RWPE1 (cell line): Measurements from ENCODE around the gene CRB1.
"Not testable (repeated sequence)": the region's sequence is repeated elsewhere in the genome, so short reads cannot be mapped to it uniquely, and the experiment has no call there.

Source experiments
- CTCF ChIA-PET: fragments of 350-600 bp; sonication (Branson Sonifier 250); formaldehyde crosslinking; extraction: SDS; loops from one replicate; lab custom pipeline; 2021; lab: Yijun Ruan, JAX
- POLR2A ChIA-PET: fragments of 400-600 bp; formaldehyde crosslinking; extraction: SDS; loops from one replicate; lab custom pipeline; 2020; ENCODE audit warnings: antibody characterized with exemption; ENCODE audit not compliant: low non-redundant PET; lab: Yijun Ruan, JAX
- DNase-seq: peaks from one replicate; pipeline ENCODE4 v3.0.0; 2012; ENCODE audit warnings: low spot score
- H3K27ac ChIP-seq: fragments of 450-650 bp; 2 replicates; pipeline ENCODE4 v1.5.1; 2017
- CTCF ChIP-seq: fragments of 450-650 bp; conservative IDR thresholded peaks from 2 replicates; pipeline ENCODE4 v1.5.1; 2017; ENCODE audit warnings: low read depth, mild to moderate bottlenecking

The CRB1 gene

GRCh38 chr1:197400522-197400902 lies 132.5 kb downstream of the CRB1 start:
- ChIA-PET POLR2A (no interaction called here), CTCF (interaction anchor here (0.6 to 2.5 kb wide), 27 partner anchors 9 to 1613 kb away, joined by 3 to 13 read pairs (median 4); no protein-coding TSS in a partner anchor)
- no peak for DNase-seq
- no peak for TF ChIP-seq CTCF
- no peak overlapping the region for H3K27ac ChIP-seq

GRCh38 chr1:197402189-197402588 lies 134.1 kb downstream of the CRB1 start:
- POLR2A ChIA-PET, result no interaction called here
- TF ChIP-seq CTCF, result no peak
- CTCF ChIA-PET, result interaction anchor here (0.9 kb wide), 1 partner anchor 9 kb away, joined by 5 read pairs; no protein-coding TSS in a partner anchor
- no peak for DNase-seq
- no peak overlapping the region for H3K27ac ChIP-seq

- H3K27ac ChIP-seq, DNase-seq, CTCF ChIA-PET: not testable (repeated sequence)
- POLR2A ChIA-PET, result interaction anchor here (0.7 kb wide), 1 partner anchor 21 kb away, joined by 4 read pairs; no protein-coding TSS in a partner anchor
Measured at GRCh38 chr1:197404774-197405173, 136.7 kb downstream of the CRB1 start.

- not testable (repeated sequence) for DNase-seq
Measured at GRCh38 chr1:197405614-197406013, 137.6 kb downstream of the CRB1 start.

GRCh38 chr1:197413564-197413963 lies 145.5 kb downstream of the CRB1 start:
- TF ChIP-seq CTCF, result no peak
- CTCF ChIA-PET, result no interaction called here
- H3K27ac ChIP-seq, result no peak overlapping the region
- POLR2A ChIA-PET, result no interaction called here
- no peak for DNase-seq

More at GRCh38 chr1:197405614-197406013, 137.6 kb downstream of the CRB1 start:
- CTCF ChIA-PET, H3K27ac ChIP-seq, POLR2A ChIA-PET: not testable (repeated sequence)

GRCh38 chr1:197415221-197415620 lies 147.2 kb downstream of the CRB1 start:
- H3K27ac ChIP-seq, result no peak overlapping the region
- TF ChIP-seq CTCF, result no peak
- POLR2A ChIA-PET, result no interaction called here
- CTCF ChIA-PET, result interaction anchor here (0.6 to 0.7 kb wide), 2 partner anchors 31 to 1155 kb away, joined by 3 to 5 read pairs; no protein-coding TSS in a partner anchor
- DNase-seq, result no peak

GRCh38 chr1:197418693-197419092 lies 150.6 kb downstream of the CRB1 start:
- no peak overlapping the region for H3K27ac ChIP-seq
- no peak for DNase-seq
- ChIA-PET POLR2A (no interaction called here), CTCF (interaction anchor here (0.6 to 2.1 kb wide), 3 partner anchors 19 to 165 kb away, joined by 3 to 6 read pairs (median 4); no protein-coding TSS in a partner anchor)
- no peak for TF ChIP-seq CTCF
